Globus pallidus (tissue), 1 donor: ENCODE results near the gene APBA3.

Experiments
- DNase-seq: peaks from one replicate; pipeline ENCODE4 v3.0.0-alpha.2; 2015; ENCODE audit warnings: low spot score

APBA3 gene

GRCh38 chr19:3785938-3786824 is 24.7 kb upstream of the APBA3 start, which contains the start of gene MATK:
TSS of gene MATK (minus strand) at chr19:3786381. CDS start at chr19:3785135, 1,246 bp downstream.
- no peak for DNase-seq

DNA sequence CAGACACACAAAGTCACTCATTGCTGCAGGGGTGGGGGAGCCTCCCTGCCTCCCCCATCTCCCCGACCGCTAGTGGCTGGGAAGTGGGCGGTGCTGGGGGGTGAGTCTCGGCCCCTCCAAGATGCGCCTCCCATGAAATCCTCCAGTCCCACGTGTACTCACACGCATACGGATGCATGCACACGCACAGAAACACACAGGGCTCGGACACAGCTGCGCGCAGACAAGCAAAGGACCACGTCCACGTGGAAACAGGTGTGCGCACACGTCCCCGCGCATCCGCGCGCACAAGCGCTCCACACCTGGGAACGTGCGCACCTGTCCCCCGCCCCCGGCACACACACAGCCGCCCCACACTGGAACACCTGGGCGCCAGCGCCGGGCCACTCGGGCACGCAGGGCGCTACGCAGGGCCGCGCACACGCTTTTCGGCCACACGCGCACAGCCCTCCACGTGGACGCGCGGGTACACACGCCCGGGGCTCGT is 24.0 kb upstream of the APBA3 start:
- DNase-seq = no peak

DNA sequence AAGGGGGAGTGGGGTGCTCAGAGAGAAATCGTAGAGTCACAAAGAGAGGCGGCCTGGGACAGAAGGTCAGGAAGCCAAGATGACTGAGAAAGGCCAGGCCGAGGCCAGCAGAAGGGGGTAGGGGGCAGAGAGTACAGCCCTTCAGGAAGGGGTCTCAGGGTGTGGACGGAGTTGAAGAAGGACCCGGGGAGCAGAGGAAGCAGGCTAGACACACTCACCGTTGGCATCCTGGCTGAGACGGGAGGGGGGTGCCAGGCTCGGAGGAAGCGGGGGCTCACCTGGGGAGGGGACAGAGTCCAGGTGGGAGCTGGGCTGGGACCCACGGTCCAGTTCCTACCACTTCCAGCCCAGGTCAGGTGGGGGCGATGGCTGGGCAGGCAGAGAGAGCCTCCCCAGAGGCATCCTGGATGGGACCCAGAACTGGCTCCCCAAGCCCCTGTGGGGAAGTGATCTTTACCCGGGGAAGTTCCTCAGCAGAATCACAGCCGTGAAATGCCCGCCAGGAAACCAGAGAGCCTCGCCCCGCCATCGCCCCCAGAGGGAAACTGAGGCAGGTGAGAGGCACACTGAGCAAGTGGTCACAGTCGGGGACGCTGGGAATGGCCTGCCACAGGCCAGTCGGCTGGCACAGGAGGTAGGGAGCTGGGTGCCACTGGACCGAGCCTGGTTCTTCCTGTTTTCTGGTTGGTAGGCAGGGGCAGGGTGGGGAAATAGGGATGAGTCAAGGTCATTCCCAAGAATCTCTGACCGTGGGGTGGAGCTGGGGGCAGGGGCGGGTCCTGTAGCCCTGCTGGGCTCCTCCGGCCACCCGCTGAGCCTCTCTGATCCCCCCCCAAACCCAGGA is 23.3 kb upstream of the APBA3 start:
- no peak for DNase-seq

DNA sequence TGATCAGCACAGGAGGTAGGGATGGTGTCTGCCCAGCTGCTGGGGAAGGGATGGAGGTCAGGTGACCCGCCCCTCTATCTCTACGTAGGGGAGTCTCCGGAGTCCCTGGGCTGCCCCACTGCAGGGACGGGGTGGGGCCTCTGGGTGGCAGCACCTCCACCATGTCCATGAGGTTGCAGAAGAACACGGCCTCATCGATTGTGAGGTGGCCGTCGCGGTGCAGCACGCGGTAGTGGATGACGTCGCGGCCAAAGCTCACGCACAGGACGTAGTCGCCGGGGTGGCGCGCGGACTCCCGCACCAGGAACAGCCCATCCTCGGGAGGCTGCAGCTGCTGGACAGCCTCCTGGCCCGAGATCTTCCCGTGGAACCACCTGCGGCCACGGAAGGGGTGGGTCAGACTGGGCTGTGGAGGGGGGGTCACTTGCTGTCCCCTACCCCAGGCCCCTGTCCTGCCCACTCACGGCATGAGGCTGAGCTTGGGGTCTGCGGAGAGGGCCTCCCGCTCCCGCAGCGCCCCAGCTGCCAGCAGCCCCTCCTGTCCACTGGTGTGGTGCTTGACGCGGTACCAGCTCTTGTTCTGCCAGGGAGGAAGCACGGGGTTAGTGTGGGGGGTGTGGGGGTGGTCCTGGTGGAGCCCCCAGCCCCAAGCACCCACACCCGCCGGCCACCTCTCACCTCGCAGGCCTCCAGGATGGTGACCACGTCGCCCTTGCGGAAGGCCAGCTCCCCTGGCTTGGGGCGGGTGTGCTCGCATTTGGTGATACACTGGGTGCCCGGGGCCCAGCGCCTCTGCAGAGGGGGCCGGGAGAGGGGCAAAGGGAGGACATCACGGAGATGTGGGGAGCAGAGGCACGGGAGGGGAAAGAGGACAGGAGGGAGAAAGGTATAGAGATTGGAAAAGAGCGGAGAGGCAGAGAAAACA is 22.4 kb upstream of the APBA3 start:
- DNase-seq = no peak

- DNase-seq = no peak
These were observed 21.4 kb upstream of the APBA3 start for GRCh38 chr19:3782903-3783302.

DNA sequence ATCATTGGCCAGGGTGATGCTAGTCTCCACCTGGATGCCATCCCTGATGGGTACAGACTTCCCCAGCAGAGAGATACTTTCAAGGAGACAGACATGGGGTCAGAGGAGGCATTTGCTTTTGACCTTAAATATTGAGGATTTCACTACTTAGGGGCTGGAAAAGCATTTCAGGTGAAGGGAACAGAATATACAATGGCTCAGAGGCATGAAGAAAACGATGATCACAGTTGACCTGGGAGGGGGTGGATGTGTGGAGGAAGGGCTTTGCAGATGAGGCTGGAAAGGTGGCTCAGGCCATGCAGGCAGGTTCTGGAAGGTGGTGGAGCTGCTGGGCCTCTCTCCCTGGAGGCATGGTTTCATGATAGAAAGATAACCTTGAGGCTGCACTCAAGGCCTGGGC is 20.8 kb upstream of the APBA3 start:
- DNase-seq = no peak

DNA sequence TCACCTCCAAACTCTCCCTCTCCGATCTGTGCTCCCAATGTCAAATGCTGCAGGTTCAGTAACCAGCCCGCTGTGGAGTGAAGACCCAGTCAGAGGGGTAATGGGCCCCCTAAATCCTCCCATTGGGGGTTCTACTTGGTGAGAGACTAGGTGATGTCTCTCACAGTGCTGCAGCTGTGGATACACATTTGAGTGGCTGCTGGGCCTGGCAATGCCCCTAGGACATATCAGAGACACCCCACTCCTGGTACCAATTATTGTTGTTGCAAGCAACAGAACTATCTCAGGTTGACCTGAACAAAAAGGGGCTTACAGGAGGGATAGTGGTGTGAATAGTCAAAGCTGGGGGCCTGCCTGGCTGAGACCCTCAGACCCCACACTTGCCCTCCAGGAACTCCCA is 20.1 kb upstream of the APBA3 start:
- no peak for DNase-seq

DNA sequence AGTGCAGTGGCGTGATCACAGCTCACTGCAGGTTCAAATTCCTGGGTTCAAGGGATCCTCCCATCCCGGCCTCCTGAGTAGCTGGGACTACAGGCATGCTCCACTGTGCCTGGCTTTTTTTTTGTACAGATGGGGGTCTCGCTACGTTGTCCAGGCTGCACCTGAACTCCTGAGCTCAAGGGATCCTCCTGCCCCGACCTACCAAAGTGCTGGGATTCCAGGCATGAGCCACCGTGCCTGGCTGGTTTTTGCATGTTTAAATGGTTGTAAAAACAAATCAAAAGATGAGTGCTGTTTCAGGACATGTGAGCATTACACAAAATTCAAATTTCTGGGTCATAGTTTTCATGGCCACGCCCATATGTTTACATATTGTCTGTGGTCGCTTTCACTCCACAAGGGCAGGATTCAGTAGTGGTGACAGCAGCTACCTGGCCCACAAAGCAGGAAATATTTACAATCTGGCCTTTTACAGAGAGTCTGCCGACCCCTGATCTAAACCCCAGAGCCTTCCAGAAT is 19.4 kb upstream of the APBA3 start:
- DNase-seq = no peak

DNA sequence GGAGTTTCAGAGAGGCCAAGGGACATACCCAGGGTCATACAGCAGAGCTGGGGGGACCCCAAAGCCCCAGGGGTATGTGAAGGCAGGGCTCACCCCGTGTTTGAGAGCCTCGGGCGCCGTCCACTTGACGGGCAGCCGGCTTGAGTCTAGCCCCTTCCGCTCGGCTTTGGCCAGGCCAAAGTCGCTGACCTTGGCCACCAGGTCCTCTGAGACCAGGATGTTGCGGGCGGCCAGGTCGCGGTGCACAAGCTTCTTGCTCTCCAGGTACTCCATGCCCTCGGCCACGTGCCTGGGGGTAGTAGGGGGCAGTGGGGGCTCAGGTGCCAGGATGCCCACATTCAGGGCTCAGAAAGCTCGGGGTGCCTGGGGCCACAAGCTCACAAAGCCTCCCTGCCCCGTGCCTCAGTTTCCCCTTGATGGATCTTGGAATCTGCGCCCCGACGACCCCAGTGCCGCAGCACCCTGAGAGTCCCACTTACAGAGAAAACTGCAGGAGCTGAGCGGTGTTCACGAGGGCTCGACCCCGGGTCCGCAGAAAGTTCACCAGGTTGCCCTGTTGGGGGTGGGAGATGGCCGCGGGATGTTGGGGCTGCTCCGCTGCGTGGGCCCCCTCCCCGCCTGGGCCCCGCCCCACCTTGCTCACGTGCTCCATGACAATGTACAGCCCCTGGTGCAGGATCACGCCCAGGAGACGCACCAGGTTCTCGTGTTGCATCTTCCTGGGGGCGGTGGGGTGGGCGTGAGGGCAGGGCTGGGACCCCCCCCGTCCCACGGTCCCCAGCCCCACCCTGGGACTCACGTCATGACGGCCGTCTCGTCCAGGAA is 17.6 kb upstream of the APBA3 start:
- DNase-seq = no peak

DNA sequence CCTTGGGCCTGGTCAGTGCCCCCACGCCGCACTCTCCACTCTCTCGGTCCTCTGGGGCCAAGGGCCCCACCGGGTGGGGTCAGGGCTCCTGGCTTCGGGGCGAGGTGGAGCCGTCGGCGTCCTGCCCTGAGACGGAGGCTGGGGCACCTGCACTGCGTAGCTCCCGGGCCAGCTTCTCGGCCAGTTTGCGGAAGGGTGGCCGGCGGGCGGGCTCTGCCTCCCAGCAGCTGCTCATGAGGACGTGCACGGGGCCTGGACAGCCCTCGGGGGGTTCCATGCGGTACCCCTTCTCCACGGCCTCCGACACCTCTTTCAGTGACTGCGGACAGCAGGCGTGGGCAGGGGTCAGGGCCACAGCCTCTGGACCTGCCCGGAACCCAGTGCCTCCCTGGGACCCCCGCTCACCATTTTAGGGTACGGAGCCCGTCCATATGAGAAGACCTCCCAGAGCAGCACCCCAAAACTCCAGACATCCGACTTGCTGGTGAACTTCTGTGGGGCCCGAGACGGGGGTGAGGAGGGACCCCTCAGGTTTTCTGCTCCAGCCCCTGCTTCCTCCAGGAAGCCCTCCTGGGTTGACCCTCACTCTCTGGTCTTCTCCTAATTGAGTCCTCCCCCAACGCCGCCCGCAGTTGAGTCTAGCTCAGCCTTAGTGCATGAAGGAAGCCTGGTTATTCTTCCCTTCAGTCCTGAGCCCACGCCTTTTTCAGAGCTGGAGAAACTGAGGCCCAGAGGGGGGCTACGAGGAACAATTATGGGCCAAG is 16.8 kb upstream of the APBA3 start:
- DNase-seq = no peak

- DNase-seq = no peak
These were observed 15.1 kb upstream of the APBA3 start for GRCh38 chr19:3776479-3777040.

- no peak for DNase-seq
These were observed 14.3 kb upstream of the APBA3 start for GRCh38 chr19:3775831-3776230.

- DNase-seq = no peak
These were observed 13.9 kb upstream of the APBA3 start for GRCh38 chr19:3775374-3775711.

- no peak for DNase-seq
These were observed 13.3 kb upstream of the APBA3 start for GRCh38 chr19:3774621-3775373.

DNA sequence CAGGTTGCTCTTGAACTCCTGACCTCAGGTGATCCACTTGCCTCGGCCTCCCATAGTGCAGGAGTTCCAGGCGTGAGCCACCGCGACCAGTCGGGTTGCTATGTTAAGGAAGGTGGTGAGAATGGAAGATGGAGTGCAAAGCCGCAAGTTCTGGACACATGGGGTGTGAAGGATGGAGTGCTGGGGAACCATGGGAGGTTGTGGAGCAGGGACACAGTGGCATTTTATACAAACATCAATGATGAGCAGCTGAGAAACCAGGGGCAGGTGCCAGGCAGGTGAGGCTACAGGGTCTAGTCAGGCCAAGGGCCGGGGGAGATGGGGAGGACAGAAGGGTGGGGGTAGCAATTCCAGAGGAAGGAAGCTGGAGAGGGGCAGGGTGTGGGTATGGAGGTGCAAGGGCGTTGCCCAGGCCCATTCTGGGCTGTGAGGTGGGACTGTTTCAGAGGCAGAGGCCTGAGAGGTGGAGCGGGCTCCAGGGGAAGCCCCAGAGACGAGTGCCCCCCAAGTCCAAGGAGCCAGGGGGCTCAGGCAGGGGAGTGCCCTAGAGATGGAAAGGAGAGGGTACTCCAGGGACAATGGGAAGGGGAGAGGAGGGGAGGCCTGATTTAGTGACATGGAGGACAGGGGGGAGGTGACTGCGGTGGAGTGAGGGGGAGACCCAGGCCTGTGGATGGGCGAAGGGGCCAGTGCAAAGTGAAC is 12.5 kb upstream of the APBA3 start:
- no peak for DNase-seq

DNA sequence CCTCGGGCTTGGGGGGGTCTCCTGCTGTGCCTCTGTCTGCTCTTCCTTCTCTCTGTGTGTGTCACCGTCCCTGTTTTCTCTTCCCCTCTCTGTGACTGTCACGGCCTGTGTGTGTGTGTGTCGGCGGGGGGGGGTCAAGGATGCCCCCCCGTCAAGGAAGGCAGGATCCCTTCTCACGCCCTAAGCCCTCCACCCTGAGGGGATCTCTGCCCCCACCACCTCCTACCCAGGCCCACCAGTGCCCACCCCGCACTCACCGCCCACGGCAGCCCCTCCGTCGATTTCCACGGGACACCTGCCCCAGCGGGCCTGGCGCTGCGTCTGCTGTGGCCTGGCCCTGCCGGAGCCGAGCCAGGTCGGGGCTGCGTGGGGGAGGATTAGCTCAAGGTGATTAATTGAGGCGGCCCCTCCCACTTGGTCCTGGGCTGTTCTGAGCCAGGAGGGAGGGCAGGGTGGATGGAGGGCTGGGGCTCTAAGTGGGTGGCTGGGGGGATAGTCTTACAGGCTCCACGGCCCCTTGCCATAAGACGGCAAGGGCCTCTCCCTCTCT is 10.5 kb upstream of the APBA3 start, which contains the start of gene RAX2:
RAX2 (minus strand) TSS at position 323 of the 550 bp plus-strand sequence. CDS start 486 bp downstream, outside the sequence.
- DNase-seq = no peak

DNA sequence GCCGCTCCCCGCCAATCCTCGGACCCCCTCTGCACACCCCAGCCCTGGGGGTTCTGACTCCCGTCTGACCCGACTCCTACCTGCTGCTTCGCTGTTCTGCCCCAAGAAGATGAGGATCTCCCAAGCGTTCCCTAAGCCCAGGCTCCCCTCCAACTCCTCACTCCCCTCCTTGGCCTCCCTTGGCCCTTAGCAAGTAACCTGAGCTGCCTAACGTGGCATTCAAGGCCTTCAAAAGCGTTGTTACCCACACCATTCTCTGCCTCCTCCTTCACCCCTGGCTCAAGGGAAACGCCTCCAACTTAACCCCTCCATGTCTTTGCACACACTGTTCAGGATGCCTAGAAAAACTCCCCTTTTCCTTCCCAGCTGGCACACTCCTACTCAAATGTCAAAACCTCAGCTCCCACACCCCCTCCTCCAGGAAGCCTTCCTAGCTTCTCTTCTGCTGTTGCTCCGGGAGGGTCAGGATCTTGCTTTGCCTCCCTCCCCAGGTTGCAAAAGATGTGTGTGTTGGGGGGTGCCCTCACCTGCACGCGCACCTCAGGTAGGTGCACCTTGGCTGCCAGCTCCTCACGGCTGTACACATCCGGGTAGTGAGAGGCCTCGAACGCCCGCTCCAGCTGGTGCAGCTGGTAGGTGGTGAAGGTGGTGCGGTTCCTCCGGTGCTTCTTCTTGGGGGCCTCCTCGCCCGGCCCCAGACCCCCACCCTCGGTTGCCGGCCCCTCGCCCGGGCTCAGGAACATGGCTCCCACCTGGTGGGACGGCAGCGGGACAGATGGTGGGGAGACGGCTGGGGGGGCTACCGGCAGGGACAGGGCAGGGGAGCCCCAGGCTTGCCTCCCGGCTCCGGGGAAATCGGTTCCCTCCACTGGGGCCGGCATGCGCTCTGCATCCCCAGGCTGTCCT is 9.8 kb upstream of the APBA3 start:
- no peak for DNase-seq
